GM19240 (cell line): ENCODE measurements around the gene LRRFIP2.
"Not testable (repeated sequence)": the region's sequence is repeated elsewhere in the genome, so short reads cannot be mapped to it uniquely, and the experiment has no call there.

Experiments
- DNase-seq: peaks from one replicate; pipeline ENCODE4 v3.0.0; 2011; ENCODE audit warnings: low spot score; ENCODE audit not compliant: insufficient read length

Gene LRRFIP2

GRCh38 chr3:37174532-37175126 lies at the start of gene LRRFIP2:
Gene LRRFIP2 (minus strand): TSS chr3:37174582. CDS start chr3:37148983, 25,599 bp downstream.
- no peak for DNase-seq

GRCh38 chr3:37223576-37223975 lies 49.2 kb upstream of the LRRFIP2 start:
- no peak for DNase-seq

- DNase-seq, result no peak
Measured at GRCh38 chr3:37223141-37223558, 48.8 kb upstream of the LRRFIP2 start.

- not testable (repeated sequence) for DNase-seq
Measured at GRCh38 chr3:37222542-37222941, 48.2 kb upstream of the LRRFIP2 start.

GRCh38 chr3:37221407-37221806 lies 47.0 kb upstream of the LRRFIP2 start:
- no peak for DNase-seq

- no peak for DNase-seq
Measured at GRCh38 chr3:37219266-37219665, 44.9 kb upstream of the LRRFIP2 start.

GRCh38 chr3:37218206-37218605 lies 43.8 kb upstream of the LRRFIP2 start:
- DNase-seq, result no peak

GRCh38 chr3:37217098-37217849 lies 42.9 kb upstream of the LRRFIP2 start:
- DNase-seq, result no peak

- DNase-seq, result no peak
Measured at GRCh38 chr3:37216597-37217097, 42.3 kb upstream of the LRRFIP2 start.

- no peak for DNase-seq
Measured at GRCh38 chr3:37214076-37214475, 39.7 kb upstream of the LRRFIP2 start.

- DNase-seq, result no peak
Measured at GRCh38 chr3:37210230-37210629, 35.8 kb upstream of the LRRFIP2 start.

GRCh38 chr3:37208576-37208975 lies 34.2 kb upstream of the LRRFIP2 start:
- DNase-seq, result not testable (repeated sequence)

- DNase-seq, result not testable (repeated sequence)
Measured at GRCh38 chr3:37208008-37208407, 33.6 kb upstream of the LRRFIP2 start.

GRCh38 chr3:37206041-37206440 lies 31.7 kb upstream of the LRRFIP2 start:
- DNase-seq, result not testable (repeated sequence)

GRCh38 chr3:37204314-37204713 lies 29.9 kb upstream of the LRRFIP2 start:
- no peak for DNase-seq

GRCh38 chr3:37202035-37202434 lies 27.7 kb upstream of the LRRFIP2 start:
- no peak for DNase-seq

- DNase-seq, result no peak
Measured at GRCh38 chr3:37200141-37200540, 25.8 kb upstream of the LRRFIP2 start.

- no peak for DNase-seq
Measured at GRCh38 chr3:37198996-37199395, 24.6 kb upstream of the LRRFIP2 start.

- no peak for DNase-seq
Measured at GRCh38 chr3:37198547-37198946, 24.2 kb upstream of the LRRFIP2 start.

- DNase-seq, result no peak
Measured at GRCh38 chr3:37197810-37198371, 23.5 kb upstream of the LRRFIP2 start.

GRCh38 chr3:37194533-37194932 lies 20.2 kb upstream of the LRRFIP2 start:
- no peak for DNase-seq

- DNase-seq, result no peak
Measured at GRCh38 chr3:37190667-37191066, 16.3 kb upstream of the LRRFIP2 start.
